NCI-H1105 treated with DMSO at 0.1 percent for 48 hours (cell line): Measurements from ENCODE around the gene PPP2R5E.
"Not testable (repeated sequence)": the region's sequence is repeated elsewhere in the genome, so short reads cannot be mapped to it uniquely, and the experiment has no call there.

ENCODE experiments used
- DNase-seq: peaks from one replicate; lab custom pipeline; 2025; lab: John Stamatoyannopoulos, UW

Gene PPP2R5E

DNA sequence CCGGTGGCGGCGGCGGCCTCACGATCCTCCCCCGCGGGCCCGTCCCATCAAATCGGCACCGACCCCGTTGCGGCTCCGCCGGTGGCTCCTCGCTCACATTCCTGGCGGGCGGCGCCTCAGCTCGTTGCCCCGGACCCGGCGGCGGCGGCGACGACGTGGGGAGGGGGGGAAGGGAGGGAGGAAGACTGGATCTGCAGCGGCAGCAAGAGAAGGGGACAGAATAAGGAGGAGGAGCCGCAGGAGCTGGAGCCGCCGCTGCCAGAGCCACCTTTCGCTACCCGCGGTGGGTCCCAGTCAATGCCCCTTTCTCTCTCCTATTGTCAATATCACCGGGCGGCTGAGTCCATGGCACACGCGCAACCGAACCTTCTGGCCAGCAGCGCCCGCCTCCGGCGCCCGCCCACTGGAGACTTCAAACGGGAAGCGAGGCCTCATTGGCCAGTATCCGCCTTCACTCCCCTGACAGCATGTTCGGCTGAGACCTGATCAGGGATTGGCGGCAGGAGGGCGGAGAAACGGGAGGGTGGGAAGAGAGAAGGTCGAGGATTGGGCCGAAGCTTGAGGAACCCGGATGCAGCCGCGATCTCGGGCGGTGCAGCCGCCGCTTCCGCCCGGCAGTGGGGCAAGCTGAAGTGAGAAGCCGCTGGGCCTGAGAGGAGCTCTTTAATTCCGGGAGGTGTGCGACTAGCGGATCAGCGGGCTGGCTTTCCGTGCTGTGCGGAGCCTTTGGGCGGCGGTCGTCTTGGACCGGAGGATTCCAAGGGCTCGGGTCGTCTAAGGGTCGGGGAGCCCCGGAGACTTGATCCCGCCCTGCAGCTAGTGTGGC is at the start of gene PPP2R5E:
PPP2R5E (minus strand) TSS at position 378 of the 826 bp plus-strand sequence. CDS start 3,692 bp downstream, outside the sequence.
- peak; percentile 98 for DNase-seq

DNA sequence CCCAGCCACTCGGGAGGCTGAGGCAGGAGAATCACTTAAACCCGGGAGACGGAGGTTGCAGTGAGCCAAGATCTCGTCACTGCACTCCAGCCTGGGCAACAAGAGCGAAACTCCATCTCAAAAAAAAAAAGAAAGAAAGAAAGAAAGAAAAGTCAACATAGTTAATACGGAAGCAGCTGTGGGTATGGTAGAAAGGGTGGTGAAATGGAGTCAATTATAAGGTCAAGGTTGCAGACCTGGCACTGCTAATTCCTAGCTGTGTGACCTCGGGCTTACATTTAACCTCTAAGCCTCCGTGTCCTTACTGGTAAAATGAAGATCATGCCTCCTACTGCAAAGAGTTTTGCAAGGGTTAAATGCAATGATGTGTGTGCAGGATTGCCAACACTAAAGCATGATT is 39.9 kb upstream of the PPP2R5E start:
- DNase-seq: not testable (repeated sequence)

DNA sequence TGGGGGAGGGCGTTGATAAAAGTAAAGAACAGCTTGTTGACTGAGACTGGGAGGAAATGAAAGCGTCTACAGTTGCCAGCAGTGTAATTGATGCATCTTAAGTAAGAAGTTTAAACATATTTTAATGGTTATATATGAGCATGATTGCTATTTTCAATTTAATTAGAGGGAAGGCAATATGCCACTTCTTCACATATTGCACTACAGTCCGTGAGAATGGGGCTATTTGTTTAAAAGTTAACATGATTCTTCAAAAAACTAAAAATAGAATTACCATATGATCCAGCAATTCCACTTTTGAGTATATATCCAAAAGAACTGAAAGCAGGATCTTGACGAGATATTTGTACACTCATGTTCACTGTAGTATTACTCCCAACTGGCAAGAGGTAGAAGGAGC is 38.3 kb upstream of the PPP2R5E start:
- DNase-seq: no peak

DNA sequence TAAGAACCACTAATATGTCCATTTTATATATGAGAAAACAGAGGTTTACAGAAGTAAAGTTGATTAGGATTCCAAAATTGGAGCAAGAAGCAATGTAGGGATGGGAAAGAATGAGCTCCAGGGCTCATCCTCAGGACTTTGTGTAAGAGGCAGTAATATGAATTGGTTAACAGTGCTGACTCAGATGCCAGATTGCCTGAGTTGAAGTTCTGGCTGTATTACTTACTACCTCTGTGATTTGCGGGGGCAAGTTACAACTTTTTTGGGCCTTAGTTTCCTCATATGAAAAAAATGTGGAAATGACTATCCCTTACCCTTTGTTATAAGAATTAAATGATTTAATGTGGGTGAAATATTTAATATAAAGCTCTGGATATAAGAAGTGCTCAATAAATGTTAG is 35.1 kb upstream of the PPP2R5E start:
- no peak for DNase-seq

DNA sequence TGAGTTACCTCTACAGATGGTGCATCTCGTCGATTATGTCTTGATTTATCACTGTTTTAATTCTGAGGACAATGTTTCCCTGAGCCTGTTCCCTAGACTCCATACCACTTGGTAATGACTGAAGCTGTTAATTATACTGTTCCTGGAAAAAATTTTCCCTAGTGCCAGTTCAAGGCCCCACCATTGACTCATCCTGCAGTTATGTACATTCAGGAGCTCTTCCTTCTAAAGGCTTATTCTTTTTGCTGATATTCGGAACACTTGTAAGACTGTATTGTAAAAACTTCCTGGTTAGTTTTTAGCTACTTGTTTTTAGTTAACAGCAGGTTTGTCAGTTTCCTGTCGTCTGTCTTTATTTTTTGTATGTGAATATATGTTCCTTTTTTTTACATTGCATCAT is 30.4 kb upstream of the PPP2R5E start:
- DNase-seq: no peak

DNA sequence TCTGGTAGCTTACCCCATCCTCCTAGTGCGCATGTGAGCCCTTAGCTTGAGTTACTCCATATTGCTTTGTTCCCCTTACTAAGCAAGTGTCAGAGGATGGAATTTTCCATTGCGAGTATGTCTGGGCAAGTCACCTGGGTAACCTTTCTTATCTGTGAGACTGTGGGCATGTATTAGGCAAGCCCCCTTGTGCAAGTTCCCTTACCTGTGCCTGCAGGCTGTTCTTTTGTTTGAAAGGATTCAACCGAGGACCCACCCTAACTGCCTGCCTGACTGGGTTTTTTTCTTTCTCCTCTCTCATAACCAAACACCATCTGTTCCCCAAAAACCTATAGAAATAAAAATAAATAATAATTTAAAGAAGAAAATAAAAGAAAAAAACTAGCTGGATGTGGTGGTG is 22.3 kb upstream of the PPP2R5E start:
- DNase-seq: no peak

DNA sequence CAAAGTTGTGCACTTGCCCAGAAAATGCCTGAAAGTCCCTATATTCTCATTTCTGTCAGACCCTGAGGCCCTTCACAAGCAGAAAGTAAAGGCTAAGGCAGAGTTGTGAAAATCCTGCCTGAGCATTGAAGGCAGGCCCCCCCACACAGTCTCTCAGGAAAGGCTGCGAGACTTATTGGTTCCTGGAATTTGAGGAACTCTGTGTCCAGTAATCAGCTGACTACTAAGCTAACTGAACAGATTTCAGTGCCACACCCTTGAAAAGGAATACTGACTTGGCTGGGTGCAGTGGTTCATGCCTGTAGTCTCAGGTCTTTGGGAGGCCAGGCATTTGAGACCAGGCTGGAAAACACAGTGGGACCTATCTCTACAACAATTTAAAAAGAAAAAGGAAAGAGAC is 21.1 kb upstream of the PPP2R5E start:
- no peak for DNase-seq

DNA sequence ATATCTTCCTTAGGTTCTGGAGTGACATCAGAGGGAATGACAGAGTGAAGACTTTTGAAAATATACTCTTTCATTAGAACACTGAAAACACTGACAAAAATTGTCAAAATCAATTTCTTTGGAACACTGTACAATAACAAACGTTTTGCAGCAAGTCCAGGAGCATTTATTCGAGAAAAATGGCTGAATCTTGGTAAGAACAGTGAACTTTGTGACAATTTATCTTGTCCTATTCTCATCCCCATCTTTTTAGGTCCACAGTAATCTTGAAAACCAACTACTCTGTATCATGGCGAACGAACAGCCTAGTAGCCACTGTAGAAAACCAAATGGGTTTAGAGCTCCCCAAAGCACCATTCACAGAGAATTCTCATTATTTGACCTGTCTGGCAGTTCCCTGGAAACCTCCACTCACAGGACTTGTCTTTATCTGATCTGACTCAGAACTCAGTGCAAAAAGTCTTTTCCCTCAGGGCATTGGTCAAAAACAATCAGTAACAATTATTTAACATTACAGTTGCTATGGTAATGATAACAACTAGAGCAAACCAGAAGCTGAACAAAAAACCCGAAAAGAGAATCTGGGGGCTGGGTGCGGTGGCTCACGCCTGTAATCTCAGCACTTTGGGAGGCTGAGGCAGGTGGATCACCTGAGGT is 20.3 kb upstream of the PPP2R5E start:
- no peak for DNase-seq

DNA sequence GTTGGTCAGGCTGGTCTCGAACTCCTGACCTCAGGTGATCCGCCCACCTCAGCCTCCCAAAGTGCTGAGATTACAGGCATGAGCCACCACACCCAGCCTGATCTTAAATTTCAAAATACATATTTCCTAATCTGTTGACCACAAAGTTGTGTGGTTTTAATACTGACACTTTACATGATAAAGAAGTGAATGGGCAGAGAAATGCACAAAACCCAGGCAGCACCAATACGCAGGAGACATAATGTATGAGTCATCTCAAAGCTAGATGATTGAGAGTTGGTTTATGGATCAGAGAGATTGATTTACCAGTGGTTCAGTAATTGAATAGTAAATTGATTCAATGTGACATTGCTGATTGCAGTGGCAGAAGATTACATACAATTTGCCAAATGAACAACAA is 19.2 kb upstream of the PPP2R5E start:
- DNase-seq: no peak

DNA sequence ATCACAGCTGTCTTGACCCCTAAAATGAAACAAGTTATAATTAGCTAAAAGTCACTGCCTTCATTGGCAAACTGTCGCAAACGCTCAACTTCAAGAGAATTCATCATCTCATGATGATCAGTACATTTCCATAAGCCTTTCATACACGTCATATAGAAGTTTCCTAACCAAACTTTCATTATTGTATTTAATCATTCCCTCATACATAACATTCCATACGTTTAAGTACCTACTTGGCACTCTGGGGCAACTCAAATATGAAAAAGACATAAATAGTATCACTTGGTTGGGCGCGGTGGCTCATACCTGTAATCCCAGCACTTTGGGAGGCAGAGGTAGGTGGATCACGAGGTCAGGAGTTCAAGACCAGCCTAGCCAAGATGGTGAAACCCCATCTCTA is 12.4 kb upstream of the PPP2R5E start:
- no peak for DNase-seq

DNA sequence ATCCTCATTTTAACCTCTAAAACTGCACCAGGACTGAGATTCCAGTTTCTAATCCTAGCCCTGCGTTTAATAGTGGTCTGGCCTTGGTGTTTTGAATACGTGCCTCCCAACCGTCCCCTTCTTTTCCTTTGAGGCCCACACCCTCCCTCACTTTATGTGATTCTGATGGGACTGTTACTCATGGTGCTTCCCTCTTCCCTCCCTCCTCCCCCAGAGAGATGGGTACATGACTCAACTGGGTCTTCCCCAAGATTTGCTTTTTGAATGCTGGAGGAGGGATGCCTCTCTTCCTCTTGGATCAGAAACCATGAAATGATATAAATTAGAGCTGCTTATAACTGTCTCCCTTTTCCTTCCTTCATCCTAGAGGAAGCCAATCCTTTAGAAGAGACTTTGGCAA is 8.2 kb upstream of the PPP2R5E start:
- DNase-seq: no peak

DNA sequence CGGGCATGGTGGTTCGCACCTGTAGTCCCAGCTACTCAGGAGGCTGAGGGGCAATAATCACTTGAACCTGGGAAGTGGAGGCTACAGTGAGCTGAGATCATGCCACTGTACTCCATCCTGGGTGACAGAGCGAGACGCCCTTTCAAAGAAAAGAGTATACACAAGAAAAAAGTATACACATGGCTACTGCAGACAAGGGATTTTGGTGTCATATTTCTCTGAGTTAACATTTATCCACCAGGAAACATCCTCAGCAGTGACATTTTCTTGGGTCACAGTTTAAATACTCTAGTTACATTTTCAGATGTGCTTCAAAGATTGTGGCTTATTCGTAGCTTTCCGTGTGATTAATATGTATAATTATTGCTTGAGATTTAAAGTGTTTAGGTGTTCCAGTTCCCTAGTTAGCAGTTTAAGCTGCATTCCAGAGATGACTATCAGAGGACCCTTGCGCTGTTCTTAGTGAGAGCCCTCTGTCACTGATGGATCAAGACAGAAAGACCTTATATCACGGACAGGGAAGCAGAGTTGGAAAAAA is 4.7 kb upstream of the PPP2R5E start:
- no peak for DNase-seq

DNA sequence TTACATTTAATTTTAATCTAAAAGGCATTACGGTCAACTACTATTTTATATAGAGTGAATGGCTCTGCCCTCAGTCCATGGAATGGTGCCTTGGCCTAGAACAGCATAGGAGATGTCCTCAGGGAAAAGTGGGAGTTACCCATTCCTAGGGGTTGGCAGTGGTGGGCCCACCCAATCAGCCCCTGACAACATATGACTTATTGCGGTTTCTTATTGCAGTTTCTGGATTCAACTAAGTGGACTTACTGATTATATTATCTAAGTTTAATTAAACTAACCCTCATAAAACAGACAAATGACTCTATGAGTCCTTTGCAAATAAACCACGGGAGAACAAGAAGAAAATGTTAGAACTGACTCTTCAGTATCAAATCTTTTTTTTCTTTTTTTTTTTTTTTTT is 2.3 kb upstream of the PPP2R5E start:
- DNase-seq: no peak

DNA sequence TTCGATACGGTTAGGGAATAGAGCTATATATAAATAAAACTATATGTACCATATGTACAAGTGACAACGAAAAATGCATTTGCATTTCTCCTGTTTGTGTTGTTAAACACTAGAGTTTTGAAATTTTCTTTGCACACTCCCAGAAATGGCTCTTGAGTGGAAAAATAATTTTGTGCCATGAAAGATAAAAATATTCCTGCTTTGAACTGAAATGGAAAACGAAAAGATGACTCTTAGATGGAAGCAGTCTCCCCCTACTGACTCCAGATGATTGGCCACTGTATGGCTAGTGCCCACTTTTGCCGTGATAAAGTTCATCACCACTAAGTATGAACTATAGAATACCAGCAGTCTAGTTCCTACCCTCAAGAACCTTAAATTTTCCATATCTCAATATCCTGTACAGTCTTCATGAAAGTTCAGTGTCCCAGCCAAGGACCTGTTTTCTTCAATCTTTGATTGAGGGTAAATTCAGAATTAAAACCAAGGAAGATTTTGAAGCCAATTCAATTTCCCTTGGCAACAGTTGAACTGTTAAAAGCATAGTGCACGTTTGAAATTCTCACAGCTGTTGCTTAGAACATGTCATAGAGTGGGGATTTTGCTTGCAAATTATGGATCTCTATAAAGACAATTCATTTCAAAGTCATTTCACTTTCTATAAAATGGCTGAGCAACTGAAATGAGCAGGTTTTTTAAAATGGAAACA is 1.6 kb upstream of the PPP2R5E start:
- DNase-seq: no peak

DNA sequence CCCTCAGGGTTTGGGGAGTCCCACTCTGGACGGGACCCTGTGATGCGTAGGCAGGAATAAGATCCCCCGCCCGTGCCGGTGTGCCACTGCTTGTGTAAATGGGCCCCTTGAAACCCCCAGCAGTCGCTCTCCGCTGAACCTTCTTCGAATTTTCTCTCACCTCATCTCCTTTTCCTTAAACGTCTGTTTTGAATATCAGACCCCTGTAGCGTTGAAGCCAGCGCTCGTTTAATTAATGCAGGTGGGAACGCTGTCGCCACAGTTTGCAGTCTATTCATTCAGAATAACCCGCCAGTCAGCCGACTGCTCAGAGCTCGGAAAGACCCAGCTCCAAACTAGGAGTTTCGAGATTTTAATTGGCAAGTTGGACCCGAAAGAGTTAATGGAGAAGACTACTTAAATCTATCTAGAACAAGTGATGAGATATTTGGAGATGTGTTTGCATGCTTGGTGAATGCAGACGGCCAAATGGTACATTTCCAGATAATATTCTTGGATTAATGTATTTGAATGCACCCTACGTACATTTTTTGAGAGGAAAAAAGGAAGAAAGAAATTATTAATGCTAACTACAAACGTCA is 739 bp upstream of the PPP2R5E start:
- no peak for DNase-seq

DNA sequence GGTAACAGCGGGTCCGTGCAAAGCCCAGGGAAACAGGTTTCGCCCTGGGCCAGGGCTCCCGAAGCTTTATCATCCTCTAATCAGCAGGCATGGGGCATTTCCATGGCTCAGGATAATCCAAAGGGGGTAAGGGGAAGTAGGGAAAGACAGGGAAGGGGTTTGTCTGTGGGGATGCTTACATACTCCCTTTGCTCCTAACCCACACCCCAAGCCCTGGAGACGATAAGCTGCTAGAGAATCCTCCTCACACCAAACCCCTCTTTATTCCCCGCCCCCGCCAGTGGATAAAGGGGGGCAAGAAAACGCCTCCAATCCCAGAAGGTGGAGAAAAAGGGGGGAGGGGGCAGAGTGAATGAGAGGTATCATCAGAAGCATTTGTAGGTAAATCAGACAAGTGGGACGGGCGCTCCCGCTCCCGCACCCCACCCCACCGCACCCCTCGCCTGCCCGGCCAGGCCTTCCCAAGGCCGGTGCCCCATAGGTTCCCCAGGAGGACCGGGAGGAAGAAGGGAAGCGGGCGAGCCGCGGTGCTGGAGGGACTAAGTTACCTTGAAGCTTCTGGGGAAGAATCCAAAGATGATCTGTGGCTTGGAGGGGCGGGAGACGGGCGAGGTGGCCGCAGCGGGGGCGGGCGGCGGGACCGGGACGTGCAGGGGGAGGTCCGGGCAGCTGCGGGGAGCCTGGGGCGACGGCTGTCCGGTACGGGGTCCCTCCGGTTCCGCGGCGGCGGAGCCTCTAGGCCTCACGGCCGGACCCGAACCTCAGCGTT is 762 bp downstream of the PPP2R5E start:
- DNase-seq: peak; percentile 61

DNA sequence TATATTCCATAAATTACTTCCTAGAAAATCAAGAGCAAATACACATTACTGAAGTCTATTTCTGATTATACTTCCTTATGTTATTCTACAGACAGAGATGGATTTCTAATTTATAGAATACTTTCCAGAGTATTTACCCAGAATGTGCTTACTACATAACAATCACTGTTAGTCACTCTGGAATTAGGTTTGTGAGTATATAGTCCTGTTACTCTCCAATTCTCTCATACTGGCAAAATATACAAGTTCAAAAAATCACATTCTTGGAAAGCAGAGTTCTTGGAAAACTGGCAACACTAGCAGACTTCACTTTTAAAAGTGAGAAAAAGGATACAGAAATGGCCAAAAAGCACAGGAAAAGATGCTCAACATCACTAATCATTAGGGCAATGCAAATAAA is 7.3 kb downstream of the PPP2R5E start:
- DNase-seq: no peak

DNA sequence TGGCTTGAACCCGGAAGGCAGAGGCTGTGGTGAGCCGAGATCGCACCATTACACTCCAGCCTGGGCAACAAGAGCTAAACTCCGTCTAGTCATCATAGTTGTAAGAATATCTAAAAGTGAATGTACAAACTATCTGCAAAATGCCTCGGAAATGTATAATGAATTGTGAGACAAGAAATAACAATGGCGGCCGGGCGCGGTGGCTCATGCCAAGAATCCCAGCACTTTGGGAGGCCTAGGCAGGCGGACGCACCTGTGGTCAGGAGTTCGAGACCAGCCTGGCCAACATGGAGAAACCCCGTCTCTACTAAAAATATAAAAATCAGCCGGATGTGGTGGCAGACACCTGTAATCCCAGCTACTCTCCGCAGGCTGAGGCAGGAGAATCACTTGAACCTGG is 9.7 kb downstream of the PPP2R5E start:
- no peak for DNase-seq

DNA sequence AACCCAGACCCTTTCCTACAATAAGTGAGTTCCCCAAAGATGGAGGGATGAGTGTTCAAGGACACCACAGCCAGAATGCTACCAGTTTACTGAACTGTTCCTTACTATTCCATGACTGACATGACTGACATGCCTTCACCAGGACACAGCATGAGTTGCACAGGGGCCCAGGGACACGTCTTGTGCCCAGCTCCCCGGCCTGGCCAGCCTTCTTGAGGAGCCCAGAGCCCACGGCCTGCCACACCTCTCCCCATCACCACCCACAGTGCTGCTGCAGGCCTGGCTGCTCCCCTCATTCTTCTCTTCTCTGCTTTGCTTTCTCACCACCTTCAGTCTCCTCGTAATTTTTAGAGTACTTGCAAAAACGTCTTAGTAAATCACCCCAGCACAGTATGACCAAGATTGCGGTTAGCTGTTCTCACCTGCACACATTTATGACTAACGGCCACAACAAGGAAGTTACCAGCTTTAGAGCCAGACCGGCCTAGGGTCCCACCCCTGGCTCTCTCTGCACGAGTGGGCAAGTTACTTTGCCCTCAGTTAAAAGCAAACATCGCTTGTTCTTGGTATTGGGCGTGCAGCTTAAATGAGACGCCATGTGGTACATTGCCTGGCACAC is 18.5 kb downstream of the PPP2R5E start:
- DNase-seq: no peak

DNA sequence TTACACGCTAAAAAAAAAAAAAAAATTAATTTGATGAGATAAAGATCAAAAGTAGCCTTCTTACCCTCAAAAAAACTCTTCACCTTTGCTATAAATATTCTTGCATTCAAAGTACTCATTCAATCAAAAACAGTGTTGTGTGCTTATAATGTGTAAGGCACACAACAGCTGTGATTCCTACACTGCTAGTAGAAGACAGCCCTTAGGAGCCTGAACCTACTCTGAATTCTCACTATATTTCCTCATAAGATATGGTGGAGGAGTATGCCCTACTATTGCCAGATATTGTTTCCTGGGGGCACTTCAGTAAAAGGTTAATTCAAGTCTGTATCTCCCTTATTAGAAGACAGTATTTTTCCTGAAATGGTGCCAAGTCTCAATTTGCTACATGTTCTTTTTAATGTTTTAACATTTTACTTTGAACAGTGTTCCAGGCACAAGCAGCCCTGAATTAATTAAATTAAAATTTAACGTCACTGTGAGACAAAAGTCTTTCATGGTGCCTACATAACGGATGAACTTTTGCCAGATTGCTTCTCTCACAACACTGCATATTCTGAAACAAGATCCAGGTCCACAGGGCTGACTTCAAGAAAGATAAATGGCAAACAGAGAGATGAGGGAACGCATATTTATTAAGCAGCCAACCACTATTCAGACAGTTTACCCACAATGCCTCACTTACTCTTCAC is 19.3 kb downstream of the PPP2R5E start:
- no peak for DNase-seq

DNA sequence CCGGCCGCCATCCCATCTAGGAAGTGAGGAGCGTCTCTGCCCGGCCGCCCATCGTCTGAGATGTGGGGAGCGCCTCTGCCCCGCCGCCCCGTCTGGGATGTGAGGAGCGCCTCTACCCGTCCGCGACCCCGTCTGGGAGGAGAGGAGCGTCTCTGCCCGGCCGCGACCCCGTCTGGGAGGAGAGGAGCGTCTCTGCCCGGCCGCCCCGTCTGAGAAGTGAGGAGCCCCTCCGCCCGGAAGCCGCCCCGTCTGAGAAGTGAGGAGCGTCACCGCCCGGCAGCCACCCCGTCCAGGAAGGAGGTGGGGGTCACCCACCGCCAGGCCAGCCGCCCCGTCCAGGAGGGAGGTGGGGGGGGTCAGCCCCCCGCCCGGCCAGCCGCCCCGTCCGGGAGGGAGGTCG is 20.7 kb downstream of the PPP2R5E start:
- DNase-seq: not testable (repeated sequence)
